Thyroid gland (tissue), 4 donors: Measurements from ENCODE around the gene ADARB1.

Source experiments
- POLR2A ChIP-seq, 2 donors: fragments of 450-650 bp; IDR thresholded peaks; one replicate each; pipeline ENCODE4 v1.6.1; 2017; ENCODE audit warnings: antibody characterized with exemption in 2 of 2, mild to moderate bottlenecking in 2 of 2, moderate library complexity in 1 of 2
- TF ChIP-seq, protein P1 (sequence below), 6 experiments: fragments of 200-600 bp in 3 of 6; fragments of 450-650 bp in 3 of 6; sonication (generic) in 3 of 6; IDR thresholded peaks; one replicate each; pipeline ENCODE4 v1.5.1; 2016 to 2019; ENCODE audit warnings: antibody characterized with exemption in 6 of 6, mild to moderate bottlenecking in 2 of 6, inconsistent platforms in 1 of 6, moderate library complexity in 1 of 6

DNA sequence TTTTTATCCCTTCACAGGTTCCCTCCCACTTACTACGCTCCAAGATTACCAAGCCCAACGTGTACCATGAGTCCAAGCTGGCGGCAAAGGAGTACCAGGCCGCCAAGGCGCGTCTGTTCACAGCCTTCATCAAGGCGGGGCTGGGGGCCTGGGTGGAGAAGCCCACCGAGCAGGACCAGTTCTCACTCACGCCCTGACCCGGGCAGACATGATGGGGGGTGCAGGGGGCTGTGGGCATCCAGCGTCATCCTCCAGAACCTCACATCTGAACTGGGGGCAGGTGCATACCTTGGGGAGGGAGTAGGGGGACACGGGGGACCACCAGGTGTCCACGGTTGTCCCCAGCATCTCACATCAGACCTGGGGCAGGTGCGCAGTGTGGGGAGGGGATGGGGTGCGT lies 147.6 kb downstream of the ADARB1 start:
- no peak for TF ChIP-seq POLR2A (IDR thresholded peaks at IDR 0.05)
- TF ChIP-seq, protein P1, sequence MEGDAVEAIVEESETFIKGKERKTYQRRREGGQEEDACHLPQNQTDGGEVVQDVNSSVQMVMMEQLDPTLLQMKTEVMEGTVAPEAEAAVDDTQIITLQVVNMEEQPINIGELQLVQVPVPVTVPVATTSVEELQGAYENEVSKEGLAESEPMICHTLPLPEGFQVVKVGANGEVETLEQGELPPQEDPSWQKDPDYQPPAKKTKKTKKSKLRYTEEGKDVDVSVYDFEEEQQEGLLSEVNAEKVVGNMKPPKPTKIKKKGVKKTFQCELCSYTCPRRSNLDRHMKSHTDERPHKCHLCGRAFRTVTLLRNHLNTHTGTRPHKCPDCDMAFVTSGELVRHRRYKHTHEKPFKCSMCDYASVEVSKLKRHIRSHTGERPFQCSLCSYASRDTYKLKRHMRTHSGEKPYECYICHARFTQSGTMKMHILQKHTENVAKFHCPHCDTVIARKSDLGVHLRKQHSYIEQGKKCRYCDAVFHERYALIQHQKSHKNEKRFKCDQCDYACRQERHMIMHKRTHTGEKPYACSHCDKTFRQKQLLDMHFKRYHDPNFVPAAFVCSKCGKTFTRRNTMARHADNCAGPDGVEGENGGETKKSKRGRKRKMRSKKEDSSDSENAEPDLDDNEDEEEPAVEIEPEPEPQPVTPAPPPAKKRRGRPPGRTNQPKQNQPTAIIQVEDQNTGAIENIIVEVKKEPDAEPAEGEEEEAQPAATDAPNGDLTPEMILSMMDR (IDR thresholded peaks at IDR 0.05), result no peak
